Stimulated activated naive CD8-positive, alpha-beta T cell treated with anti-CD3 and anti-CD28 coated beads, Interleukin-15, Interleukin-2, amounts not matched to agents 100 ng/mL and 50 ng/mL, for 24 hours (primary cell): ENCODE measurements around the gene SPINDOC.

Source experiments
- H3K27ac Mint-ChIP-seq: one replicate; pipeline ENCODE4 v1.8.0; 2021; ENCODE audit warnings: mild to moderate bottlenecking, mixed read lengths
- H3K27me3 Mint-ChIP-seq: one replicate; pipeline ENCODE4 v1.8.0; 2021; ENCODE audit warnings: mixed read lengths
- H3K36me3 Mint-ChIP-seq: one replicate; pipeline ENCODE4 v1.8.0; 2021; ENCODE audit warnings: low read depth, mixed read lengths
- H3K4me1 Mint-ChIP-seq: one replicate; pipeline ENCODE4 v1.8.0; 2021; ENCODE audit warnings: low read depth, mixed read lengths
- H3K4me3 Mint-ChIP-seq: one replicate; pipeline ENCODE4 v1.8.0; 2021; ENCODE audit warnings: mild to moderate bottlenecking, mixed read lengths
- H3K9me3 Mint-ChIP-seq: one replicate; pipeline ENCODE4 v1.8.0; 2021; ENCODE audit warnings: mixed read lengths

SPINDOC gene

GRCh38 chr11:63871962-63872799, 58.9 kb downstream of the SPINDOC start:
- Mint-ChIP-seq H3K9me3 (no peaks in the 10 kb centered on the region), H3K4me3 (no peak overlapping the region), H3K27me3 (no peaks in the 10 kb centered on the region), H3K27ac (peak overlapping the region; percentile 70), H3K4me1 (peaks cover 86% of the 10 kb centered on the region), H3K36me3 (peaks cover 20% of the 10 kb centered on the region)

- H3K4me1 Mint-ChIP-seq, result peaks cover 86% of the 10 kb centered on the region
- no peaks in the 10 kb centered on the region for H3K27me3 Mint-ChIP-seq
- H3K27ac Mint-ChIP-seq, result no peak overlapping the region
- H3K36me3 Mint-ChIP-seq, result peaks cover 14% of the 10 kb centered on the region
- no peak overlapping the region for H3K4me3 Mint-ChIP-seq
- H3K9me3 Mint-ChIP-seq, result no peaks in the 10 kb centered on the region
These were observed 59.5 kb downstream of the SPINDOC start for GRCh38 chr11:63872800-63873197.

GRCh38 chr11:63873311-63873710, 60.1 kb downstream of the SPINDOC start:
- H3K27ac Mint-ChIP-seq, result no peak overlapping the region
- H3K4me3 Mint-ChIP-seq, result no peak overlapping the region
- peaks cover 86% of the 10 kb centered on the region for H3K4me1 Mint-ChIP-seq
- H3K9me3 Mint-ChIP-seq, result no peaks in the 10 kb centered on the region
- H3K36me3 Mint-ChIP-seq, result peaks cover 9% of the 10 kb centered on the region
- no peaks in the 10 kb centered on the region for H3K27me3 Mint-ChIP-seq

GRCh38 chr11:63874511-63874910, 61.3 kb downstream of the SPINDOC start:
- peaks cover 8% of the 10 kb centered on the region for H3K36me3 Mint-ChIP-seq
- H3K27ac Mint-ChIP-seq, result peak overlapping the region; percentile 79
- H3K4me1 Mint-ChIP-seq, result peaks cover 86% of the 10 kb centered on the region
- no peaks in the 10 kb centered on the region for H3K27me3 Mint-ChIP-seq
- no peaks in the 10 kb centered on the region for H3K9me3 Mint-ChIP-seq
- H3K4me3 Mint-ChIP-seq, result peak overlapping the region; percentile 30

GRCh38 chr11:63875506-63876065, 62.3 kb downstream of the SPINDOC start:
- Mint-ChIP-seq H3K4me3 (no peak overlapping the region), H3K4me1 (peaks cover 86% of the 10 kb centered on the region), H3K36me3 (peaks cover 15% of the 10 kb centered on the region), H3K9me3 (no peaks in the 10 kb centered on the region), H3K27me3 (no peaks in the 10 kb centered on the region), H3K27ac (no peak overlapping the region)

- Mint-ChIP-seq H3K9me3 (no peaks in the 10 kb centered on the region), H3K4me1 (peaks cover 90% of the 10 kb centered on the region), H3K27ac (no peak overlapping the region), H3K4me3 (no peak overlapping the region), H3K36me3 (peaks cover 16% of the 10 kb centered on the region), H3K27me3 (no peaks in the 10 kb centered on the region)
These were observed 63.4 kb downstream of the SPINDOC start for GRCh38 chr11:63876616-63877015.
